ENCODE results near the gene ADAMTS17. TPM values are rescaled to one million over a fixed set of nuclear protein-coding genes. Genes with fewer than 3 reads are reported as not detected.

ADAMTS17 gene
- total and polyA plus RNA-seq, 9 of the 15 experiments (the other 6 are each of a cell fraction or from before 2014, with no cell fraction given): 0.01 to 0.14 (median 0.07) TPM; not detected in 6

DNA sequence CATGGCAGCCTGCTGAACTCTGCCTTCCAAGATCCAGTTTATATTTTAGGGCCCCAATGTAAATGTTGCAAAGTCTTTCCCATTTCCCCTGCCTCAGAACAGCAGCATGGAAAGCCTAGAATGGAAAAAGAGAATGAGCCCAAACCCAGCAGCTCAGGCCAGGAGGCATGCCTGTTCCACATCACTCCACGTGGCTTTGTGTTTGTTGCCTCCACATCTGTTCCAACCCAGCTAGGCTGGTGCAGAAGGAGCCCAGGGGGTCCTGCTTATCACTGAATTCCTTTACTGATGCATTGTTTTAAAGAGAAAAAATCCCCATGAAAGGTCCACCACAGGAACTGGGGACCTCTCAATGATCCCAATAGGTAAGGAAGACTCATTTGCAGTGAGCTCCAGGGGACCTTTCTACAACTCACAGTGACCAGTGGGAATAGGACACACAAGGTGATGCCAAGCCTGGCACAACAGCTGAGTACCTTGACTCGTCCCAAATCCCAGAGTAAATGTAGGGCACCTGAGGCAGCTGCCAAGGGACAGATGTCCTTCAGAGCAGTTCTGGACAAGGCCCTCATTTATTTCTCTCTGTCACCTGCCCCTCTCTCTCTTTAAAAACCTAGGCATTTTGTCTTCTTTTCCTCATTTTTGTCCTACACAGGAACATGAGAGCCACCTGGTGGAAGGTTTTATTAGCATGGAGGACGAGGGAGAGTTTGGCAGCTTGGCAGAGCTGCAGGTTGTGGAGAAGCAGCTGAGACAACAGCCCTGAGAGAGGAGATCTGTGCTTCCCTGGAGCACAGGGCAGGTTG is 41.7 kb upstream of the ADAMTS17 start (continued):
- TF ChIP-seq, protein P1, sequence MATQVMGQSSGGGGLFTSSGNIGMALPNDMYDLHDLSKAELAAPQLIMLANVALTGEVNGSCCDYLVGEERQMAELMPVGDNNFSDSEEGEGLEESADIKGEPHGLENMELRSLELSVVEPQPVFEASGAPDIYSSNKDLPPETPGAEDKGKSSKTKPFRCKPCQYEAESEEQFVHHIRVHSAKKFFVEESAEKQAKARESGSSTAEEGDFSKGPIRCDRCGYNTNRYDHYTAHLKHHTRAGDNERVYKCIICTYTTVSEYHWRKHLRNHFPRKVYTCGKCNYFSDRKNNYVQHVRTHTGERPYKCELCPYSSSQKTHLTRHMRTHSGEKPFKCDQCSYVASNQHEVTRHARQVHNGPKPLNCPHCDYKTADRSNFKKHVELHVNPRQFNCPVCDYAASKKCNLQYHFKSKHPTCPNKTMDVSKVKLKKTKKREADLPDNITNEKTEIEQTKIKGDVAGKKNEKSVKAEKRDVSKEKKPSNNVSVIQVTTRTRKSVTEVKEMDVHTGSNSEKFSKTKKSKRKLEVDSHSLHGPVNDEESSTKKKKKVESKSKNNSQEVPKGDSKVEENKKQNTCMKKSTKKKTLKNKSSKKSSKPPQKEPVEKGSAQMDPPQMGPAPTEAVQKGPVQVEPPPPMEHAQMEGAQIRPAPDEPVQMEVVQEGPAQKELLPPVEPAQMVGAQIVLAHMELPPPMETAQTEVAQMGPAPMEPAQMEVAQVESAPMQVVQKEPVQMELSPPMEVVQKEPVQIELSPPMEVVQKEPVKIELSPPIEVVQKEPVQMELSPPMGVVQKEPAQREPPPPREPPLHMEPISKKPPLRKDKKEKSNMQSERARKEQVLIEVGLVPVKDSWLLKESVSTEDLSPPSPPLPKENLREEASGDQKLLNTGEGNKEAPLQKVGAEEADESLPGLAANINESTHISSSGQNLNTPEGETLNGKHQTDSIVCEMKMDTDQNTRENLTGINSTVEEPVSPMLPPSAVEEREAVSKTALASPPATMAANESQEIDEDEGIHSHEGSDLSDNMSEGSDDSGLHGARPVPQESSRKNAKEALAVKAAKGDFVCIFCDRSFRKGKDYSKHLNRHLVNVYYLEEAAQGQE (IDR thresholded peaks at IDR 0.05; ENCODE audit: borderline replicate concordance): peak; percentile 9; the same call in 1 of the 2 replicates
- TF ChIP-seq, protein P1 (CRISPR knock-in tag; IDR thresholded peaks at IDR 0.05; ENCODE audit: low read depth): no peak
- TF ChIP-seq CBX5 (IDR thresholded peaks at IDR 0.05; ENCODE audit: borderline replicate concordance, low read depth) (no peak), ETV5 (CRISPR knock-in tag; IDR thresholded peaks at IDR 0.05; ENCODE audit: low read depth) (no peak)
